NCI-H226 (cell line): Measurements from ENCODE around the gene DSTN.

ENCODE experiments used
- DNase-seq: peaks from one replicate; pipeline ENCODE4 v3.0.0-alpha.2; 2015

The DSTN gene

DNA sequence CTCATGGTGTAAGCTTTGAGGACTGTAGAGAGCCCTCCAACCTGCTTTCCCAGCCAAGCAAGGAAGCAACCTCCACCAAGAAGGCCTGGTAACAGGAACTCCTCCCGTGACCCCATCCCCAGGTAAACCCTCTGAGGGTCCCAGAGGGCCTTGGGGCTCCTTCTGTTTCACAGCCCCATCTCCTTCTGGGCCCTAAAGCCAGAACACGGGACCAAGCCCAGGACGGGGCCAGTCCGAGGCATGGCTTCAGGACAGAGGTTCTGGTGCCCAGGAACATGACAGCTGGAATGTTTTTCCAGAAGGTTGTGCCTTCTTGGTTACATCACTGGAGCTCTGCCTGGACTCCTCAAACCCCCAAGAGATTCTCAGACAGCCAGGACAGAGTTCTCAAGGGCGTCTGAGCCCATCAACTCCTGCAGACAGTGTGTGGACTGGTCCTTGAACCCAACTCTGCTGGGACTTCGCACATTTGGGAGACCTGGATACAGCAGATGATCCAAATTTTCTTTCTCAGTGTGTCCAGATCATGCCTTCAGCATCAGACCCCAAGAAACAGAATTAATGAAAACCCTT is 69.0 kb downstream of the DSTN start:
- DNase-seq: no peak

DNA sequence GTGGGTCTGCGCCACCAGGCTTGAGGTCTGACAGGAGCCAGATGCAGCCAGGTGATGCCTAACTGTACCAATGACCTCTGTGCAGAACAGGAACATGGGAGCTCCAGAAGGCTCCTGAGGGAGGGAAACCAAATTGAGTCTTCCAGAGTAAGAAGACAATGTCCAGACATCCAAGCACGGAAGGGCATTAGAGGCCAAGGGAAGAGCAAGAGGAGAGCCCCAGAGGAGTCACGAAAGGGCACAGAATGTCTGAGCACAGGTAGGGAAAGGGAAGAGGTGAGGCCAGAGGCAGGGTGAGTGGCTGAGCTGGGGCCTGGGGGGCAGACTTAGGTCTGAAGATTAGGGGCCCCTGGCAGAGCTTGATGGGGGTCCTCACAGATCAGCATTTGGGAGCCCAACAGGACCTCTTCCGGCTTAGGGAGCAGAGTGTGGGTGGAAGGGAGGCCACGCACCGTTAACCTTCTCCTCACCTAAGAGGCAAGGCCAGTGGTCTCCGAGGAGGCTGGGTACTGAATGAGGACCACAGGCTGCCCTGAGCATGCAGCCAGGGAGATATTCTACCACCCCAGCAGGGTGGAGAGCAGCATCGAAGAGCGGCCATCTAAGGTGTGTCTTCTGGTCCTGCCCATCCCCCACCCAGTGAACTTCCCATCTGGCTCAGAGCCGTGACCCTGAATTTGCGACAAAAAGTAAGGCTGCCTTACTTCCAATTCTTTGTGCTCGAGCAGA is 70.4 kb downstream of the DSTN start:
- no peak for DNase-seq

- no peak for DNase-seq
Measured at GRCh38 chr20:17640875-17641378, 71.1 kb downstream of the DSTN start.

DNA sequence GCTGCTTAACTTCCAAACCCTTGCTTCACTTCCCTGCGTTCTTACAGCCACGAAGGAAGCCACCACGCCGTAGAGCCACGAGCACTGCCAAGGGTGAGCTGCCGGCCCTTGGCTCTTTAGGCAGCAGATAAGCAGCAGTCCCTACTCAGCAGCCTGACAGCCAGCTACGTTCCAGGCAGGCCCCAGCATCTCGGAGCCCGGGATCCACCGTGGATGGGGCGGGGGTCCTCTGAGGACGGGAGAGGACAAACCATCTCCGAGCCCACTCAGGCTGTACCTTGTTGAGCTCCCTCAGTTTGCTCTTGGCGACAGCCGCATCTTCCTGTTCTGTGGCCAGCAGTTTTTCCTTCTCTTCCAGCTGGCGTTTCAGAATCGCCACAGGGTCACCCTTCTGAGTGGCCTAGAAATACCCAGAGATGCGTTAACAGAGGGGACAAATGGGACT is 71.7 kb downstream of the DSTN start:
- DNase-seq: no peak

DNA sequence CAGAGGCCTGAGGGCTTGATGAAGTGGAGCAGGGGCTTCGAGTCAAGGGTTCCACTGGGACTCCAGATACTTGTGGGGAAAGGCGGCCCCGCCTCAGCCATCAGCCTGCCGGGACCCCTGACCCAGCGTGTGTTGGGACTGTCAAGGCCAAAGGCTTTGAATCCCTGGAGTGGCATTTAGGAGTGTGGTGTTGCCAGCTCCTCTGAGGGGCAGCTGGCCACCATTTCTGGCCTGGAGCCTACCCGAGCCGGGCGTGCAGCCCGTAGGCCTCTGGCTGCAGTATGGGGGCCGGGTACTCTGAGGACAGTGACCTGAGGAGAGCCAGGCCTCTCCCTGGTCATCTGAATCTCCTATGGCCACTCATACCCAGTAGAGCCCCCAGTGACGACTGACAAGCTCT is 72.1 kb downstream of the DSTN start:
- no peak for DNase-seq

- DNase-seq: no peak
Measured at GRCh38 chr20:17642404-17643269, 72.8 kb downstream of the DSTN start.

DNA sequence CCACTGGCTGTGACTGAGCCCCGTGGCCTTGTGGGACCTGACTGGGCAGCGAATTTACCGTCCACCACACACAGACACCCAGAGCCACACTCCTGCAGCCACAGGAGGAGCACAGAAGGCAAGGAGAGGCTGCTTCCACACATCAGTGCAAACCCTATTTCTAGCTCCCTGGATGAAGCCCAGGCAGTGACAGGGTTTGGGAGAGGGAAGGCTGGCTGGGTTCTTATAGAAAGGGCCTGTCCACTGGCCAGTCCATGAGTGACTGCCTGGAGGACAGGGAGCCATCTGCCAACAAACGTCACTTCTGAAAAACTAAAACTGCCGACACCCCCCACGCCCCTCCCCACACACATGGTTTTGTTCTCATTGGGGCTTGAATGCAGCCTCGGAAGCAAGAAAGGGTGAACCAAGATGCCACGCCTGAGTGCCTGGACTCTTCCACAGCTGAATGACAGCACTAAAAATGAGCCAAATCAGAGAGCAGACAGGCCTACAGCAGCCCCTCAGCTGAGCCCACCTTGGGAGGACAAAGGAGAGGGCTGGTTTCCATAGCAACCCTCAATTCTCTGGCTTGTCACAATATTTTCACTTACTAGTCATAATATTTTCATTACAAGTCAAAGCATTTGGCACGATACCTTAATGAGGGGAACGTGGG is 73.8 kb downstream of the DSTN start:
- no peak for DNase-seq

DNA sequence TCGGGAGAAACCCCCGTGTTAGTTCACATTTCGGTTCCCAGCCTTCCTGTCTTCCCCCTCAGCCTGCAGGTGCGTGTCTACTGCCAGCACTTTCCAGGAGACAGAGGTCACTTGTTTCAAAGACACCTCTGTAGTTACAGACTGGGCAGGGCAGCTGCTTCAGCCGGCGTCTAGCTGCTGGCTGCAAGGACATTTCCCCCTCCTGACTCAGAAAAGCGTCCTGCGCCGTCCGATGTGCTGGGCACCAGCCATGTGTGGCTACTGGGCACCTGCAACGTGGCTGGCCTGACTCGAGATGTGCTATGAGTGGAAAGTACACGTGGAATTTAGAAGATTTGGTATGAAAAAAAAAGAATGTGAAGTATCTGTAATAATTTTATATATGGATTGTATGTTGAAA is 74.6 kb downstream of the DSTN start:
- no peak for DNase-seq

GRCh38 chr20:17645010-17645409 is 75.1 kb downstream of the DSTN start:
- DNase-seq: no peak

GRCh38 chr20:17645546-17646208 is 75.8 kb downstream of the DSTN start:
- no peak for DNase-seq

DNA sequence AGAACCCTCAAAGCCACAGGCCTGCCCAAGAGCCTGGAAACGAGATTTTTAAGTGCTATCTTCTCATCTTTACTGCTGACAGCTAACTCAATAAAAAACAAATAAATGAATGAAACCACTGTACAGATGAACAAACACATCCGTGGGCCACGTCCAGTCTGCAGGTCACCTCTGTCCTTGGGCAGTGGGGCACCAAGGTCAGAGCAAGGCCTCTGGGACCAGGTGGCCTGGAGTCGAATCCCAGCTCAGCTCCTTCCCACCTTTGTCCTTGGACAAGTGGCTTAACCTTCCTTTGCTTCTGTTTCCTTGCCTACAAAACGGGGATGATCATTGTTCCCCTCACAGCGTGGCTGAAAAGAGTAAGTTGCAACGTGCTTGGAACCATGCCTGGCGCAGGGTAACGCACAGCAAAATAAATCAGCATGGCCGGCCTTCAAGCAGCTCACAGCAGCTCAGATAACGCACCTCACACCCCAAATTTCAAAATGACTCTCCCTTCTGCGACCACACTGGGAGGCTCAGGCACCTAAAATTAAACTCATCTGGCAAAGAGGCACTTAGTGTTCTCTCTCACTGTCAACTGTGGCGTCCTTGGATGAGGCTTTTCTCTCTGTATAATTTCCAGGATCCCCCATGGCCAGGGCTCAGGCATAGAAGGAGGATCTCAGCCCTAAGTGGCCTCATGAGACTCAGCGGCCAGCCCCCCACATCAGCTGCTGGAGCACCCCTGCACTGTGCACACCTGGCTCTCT is 76.5 kb downstream of the DSTN start:
- DNase-seq: no peak

DNA sequence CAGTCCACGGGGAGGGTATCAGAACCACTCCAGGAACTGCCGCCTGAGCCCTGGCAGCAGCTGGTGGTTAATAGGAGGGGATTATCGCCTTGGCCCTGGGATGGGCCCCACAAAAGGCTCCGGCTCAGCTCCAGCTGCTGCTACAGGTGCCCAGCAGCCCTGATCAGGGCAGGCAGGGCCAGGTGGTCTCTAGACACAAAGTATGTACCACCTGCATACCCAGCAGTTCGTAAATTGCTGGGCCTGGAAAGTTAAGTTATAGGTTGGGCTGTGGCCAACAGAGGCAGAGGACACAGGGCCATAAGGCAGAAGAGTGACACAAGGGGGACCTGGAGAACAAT is 77.1 kb downstream of the DSTN start:
- no peak for DNase-seq

- DNase-seq: no peak
Measured at GRCh38 chr20:17647391-17648314, 77.8 kb downstream of the DSTN start.

DNA sequence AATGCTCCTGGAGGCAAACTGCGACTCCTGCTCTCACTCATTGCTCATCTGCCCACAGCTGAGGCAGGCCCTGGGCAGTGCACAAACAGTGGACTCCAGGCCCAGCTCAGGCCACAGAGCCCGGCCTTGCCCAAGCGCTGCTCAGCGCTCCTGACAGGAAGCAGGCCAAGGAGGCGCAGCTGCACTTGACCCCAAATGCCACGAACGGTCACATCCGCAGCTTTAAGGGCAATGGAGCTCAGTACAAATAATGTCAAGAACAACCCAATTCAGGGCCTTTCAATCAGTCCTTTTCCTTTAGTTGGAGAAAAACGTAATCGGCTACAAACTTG is 78.4 kb downstream of the DSTN start:
- no peak for DNase-seq

GRCh38 chr20:17648791-17649730 is 79.2 kb downstream of the DSTN start:
- DNase-seq: no peak

DNA sequence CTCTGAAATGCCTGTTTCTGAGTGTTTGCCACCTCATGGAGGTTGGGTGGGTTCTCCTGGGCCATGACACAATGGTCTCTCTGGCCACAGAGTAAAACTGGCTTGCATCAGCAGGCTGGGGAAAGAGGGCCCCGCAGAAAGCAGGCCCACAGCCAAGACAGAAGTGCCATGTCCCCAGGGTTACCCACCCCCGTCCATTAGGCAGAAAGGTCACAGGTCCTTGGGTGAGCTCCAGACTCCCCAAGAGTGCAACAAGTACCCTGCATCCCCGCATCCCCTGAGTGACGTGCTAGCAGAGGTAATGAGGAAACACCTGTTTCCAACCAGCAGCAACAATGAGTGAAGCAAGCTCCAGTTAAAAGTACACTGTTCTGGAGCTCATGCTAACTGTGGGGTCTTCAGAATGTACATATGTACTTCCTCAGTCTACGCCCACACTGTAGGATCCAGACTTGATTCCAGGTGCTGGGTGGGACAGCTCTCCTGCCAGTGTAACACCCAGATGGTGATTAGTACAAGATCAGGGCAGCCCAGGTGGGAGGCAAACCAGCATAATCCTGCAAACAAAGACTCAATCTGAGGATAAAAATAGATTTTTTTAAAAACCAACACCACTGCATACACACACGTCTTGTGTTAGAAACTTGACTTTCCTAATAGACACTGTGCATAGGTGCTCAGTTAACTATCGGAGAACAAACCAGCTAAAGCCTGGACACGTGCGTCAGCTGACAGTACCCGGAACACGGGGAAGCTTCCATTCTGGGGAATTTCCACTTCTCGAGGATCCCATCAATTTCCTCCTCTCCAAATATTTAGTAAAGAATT is 80.6 kb downstream of the DSTN start:
- no peak for DNase-seq

- DNase-seq: no peak
Measured at GRCh38 chr20:17651129-17651759, 81.4 kb downstream of the DSTN start.

GRCh38 chr20:17651760-17652388 is 82.0 kb downstream of the DSTN start:
- no peak for DNase-seq
